GM21723 (cell line): ENCODE results near the gene EIF4E3.

Experiments used
- ATAC-seq: cut with Tn5 transposase; IDR thresholded peaks from one replicate; pipeline ENCODE4 v1.9.1; 2021; ENCODE audit warnings: mild to moderate bottlenecking, moderate library complexity; ENCODE audit not compliant: unreplicated experiment

Gene EIF4E3

DNA sequence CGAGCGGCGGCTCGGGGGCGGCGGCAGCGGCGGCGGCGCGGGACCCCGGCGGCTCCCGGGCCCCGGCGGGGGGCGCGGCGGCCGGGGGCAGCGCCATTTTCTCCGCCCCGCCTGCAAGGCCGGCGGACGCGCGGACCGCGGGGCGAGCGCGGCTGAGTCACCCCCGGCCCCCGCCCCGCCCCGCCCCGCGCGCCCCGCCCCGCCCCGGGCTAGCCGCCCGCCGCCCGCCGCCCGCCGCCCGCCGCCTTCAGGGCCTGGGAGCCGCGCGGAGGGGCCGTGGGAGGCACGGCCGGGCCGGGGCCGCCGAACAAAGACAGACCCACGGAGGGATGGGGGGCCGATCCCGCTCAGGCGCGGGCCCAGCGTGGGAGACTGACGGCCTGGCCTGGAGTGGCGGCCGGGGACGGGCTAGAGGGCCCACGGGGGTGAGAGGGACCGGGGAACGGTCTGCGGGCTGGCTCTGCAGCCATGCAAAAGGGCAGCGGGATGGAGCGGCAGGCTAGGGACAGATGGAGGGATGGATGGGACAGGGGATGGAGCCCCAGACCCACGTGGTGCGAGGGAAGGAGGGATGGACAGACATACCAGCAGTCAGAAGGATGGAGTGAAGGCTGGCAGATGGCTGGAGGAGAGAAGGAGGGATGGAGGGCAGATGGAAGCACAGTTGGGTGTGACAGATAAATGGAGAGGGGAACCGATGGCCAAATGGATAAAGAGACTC is at the start of gene EIF4E3:
EIF4E3 (minus strand) TSS at position 132 of the 721 bp plus-strand sequence; CDS start at position 97, 35 bp downstream.
- ATAC-seq, result peak; percentile 70

DNA sequence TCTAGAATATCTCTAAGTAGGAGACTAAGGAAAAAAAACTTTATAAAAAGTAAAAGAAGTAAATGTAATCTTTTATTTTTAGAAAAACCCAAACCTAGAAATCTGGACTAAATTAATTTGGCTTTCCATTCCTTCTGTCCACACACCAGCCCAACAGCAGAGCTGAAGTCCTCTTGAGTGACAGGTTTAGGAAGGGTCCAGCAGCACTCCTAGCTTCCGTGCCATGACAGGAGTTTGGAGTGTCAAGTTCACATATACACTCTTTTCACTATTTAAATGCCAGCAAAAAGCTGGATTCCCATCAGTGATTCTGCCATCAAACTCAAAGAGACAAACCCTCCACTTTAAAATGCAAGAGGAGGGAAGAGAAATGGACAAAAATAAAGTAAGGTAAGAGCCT is 46.7 kb upstream of the EIF4E3 start:
- no peak for ATAC-seq

DNA sequence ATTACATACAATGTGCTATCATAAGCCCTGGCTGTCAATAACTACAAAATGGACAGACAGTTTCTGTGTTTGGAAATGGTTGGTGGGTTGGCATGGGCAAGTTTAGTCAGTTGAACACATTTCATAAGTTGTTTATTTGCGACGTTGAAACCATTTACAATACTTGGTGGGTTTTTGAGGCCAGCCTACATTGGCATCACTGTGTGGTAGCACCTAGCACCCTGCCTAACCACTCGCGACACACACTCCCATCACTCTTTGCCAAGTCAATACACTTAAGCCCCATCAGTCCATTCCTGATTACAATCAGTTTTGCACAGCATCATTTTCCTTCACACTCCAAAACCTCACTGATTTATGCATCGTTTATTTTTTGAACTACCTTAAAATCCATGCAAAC is 45.9 kb upstream of the EIF4E3 start:
- ATAC-seq, result no peak

DNA sequence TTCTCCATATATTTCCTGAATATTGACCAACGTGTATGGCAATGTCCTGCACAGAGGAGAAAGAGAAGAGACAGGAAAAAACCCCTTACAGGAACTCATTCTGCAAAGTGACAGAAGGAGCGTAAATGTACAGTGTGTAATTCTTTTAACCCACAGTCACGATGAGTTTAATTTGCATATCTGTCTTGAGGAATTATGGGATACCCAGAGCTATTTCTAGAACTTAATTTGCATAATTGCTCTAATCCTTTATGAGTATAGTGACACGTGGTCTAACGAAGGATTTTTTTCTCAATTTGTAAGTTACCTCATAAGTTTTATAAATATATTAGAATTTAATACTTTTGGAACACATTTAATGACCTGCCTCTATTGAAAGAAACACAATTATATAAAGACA is 38.2 kb upstream of the EIF4E3 start:
- ATAC-seq, result no peak

DNA sequence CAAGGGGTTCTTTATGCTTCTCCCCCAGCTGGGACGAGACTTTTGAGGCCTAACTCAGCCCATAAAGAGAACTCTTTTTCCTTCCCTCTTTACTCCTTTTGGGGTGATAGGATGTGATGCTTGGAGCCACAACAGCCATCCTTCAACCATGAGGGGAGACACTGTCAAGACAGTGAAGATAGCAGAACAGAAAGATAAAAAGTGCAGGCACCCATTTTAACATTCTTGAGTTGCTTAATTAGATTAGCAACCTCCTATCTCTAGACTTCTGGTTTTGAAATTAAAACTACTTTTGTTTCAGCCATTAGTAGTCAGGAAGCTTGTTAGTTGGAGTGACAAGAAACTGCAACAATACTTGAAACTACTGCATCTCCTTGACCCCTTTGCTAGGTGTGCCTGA is 34.9 kb upstream of the EIF4E3 start:
- no peak for ATAC-seq

DNA sequence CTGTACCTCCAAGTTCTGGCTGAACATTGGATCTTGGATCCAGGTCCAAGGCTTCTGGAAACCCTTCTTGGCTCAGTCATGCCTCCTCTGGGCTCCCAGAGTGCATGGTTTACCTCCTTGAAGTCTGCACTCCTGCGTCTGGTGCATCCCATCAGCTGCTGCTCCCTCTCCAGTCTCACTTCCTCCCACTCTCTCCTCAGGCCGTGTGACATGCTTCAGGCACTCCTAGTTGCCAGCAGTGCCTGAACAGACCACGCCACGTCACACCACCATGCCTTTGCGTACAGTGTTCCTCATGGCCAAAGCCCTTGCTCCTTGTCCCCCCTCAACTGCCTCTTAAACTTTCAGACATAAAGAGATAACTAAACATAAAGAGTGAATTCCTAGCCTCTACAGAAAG is 34.2 kb upstream of the EIF4E3 start:
- ATAC-seq, result no peak

DNA sequence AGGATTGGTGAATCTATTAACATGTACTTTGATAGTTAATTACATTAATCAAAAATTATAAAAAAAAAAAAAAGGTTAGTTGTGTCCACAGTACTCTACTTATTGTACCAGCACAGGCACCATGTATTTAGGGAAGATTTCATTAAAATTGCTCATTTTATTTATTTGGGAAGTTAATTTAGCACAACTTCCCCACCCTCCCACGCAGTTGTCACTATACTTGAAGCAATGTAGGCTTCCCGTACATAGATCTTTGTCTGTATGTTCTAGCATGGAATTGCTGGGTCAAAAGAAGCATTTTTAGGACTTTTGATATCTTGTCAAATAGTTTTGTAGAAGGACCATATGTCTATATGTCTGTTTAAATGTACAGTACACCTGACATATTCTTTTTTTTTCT is 32.9 kb upstream of the EIF4E3 start:
- no peak for ATAC-seq

DNA sequence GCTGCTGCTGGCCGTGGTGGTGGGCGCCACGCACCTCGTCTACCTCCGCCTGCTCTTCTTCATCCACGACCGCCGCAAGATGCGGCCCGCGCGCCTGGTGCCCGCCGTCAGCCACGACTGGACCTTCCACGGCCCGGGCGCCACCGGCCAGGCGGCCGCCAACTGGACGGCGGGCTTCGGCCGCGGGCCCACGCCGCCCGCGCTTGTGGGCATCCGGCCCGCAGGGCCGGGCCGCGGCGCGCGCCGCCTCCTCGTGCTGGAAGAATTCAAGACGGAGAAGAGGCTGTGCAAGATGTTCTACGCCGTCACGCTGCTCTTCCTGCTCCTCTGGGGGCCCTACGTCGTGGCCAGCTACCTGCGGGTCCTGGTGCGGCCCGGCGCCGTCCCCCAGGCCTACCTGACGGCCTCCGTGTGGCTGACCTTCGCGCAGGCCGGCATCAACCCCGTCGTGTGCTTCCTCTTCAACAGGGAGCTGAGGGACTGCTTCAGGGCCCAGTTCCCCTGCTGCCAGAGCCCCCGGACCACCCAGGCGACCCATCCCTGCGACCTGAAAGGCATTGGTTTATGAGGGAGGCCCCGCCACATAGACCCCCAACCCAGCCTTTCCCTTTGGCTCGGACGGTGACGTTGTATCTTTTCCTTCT is 29.5 kb upstream of the EIF4E3 start:
- no peak for ATAC-seq

DNA sequence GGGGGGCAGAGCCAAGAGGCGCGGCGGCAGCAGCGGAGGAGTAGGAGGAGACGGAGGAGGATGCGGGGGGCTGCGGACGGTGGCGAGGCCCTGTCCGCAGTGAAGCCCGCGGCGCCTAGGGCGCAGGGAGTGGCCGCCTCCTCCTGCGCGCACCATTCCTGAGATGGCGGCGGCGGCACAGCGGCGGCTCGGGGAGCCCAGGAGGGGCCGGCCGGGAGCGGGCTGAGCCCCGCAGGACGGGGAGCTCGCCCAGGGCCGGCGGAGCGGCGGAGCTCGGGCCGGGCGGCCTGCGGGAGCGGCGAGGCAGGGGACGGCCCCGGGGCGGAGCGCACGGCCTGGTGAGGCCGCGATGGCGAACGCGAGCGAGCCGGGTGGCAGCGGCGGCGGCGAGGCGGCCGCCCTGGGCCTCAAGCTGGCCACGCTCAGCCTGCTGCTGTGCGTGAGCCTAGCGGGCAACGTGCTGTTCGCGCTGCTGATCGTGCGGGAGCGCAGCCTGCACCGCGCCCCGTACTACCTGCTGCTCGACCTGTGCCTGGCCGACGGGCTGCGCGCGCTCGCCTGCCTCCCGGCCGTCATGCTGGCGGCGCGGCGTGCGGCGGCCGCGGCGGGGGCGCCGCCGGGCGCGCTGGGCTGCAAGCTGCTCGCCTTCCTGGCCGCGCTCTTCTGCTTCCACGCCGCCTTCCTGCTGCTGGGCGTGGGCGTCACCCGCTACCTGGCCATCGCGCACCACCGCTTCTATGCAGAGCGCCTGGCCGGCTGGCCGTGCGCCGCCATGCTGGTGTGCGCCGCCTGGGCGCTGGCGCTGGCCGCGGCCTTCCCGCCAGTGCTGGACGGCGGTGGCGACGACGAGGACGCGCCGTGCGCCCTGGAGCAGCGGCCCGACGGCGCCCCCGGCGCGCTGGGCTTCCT is 28.8 kb upstream of the EIF4E3 start, which contains the start of gene GPR27:
GPR27 (plus strand) TSS at position 155 of the 909 bp plus-strand sequence; CDS start at position 350, 195 bp downstream.
- ATAC-seq, result no peak

DNA sequence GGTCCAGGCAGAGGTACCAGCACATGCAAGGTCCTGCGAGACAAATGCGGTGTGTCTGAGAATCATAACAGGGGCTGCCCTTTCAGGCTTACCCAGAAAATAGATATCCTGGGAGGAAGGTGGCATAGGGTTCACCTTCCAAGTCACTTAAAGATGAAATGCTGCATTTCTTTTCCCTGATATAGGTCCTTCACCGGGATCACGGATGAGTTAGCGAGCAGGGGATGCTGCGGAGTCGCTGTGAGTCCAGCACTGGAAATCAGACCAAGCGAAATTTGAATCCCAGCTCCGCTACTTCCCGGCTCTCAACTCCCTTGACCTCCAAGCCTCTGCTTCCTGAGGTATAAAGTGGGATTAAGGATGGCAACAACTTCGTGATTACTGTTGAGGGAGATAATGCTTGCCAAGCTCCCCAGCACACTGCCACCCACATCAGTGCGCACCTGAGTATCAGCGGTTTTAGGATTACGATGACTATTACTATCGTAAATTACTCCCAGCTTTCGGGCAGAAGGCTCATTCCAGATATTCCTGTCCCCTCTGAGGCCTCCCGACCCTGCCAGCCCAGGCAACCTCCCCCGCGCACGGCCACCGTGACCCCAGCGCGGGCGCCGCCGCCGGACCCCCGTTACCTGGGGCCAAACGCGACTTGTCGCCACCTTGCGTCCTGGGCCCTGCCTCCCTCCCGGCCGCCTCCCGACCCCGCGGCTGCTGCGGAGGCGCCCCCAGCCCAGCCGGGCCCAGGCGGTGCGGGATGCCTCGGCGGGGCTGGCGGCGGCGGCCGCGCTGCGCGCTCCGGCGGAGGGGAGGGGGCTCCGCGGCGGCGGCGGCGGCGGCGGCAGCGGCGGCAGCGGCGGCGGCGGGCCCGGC is 27.9 kb upstream of the EIF4E3 start:
- no peak for ATAC-seq

DNA sequence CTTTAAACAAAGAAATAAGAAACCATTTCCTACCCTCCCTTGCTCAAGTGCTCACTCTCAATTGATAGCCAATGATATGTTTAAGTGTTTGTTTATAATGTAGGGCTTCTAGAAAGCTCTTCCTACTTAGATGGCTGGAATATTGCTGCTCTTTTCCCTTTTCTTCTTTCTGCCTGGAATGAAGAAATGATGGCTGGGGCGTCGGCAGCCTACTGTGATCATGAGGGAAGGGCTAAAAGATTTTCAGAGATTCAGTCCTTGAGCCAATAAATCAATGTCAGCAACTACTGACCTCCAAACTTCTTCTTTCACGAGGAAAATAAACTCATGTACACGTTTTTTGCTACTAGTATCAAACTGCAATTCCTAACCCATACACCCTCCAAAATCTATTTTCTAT is 26.4 kb upstream of the EIF4E3 start:
- ATAC-seq, result no peak

DNA sequence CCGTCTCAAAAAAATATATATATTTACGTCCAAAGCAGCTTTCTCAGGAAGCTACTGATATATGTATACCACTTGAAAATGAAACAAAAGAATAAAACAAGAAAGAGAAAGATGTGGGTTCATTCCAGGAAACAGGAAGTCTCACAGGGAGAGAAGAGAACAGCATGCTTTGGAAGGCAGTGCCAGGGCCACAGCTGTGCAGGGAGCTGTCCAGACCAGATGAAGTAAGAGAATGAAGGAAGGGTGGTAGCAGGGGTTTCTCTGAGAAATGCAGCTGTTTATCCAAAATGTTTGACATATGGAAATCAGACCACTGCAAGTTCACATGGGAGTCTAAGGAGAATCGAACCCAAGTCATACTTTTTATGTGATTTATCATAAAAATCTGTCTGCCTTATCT is 19.5 kb upstream of the EIF4E3 start:
- no peak for ATAC-seq

DNA sequence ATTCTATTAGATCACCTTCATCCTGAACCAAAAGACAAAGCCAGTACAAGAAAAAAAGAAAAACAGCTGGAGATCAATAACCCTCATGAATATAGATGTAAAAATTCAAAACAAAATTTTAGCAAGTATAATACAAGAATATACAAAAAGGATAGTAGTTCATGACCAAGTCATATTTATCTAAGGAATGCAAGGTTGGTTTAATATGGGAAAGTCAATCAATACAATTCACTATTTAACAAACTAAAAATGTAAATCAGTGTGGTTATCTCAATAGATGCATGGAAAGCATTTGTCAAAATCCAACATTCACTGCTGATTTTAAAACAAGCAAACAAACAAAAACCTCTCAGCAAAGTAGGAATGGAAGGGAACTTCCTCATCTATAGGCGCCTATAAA is 17.4 kb upstream of the EIF4E3 start:
- no peak for ATAC-seq

DNA sequence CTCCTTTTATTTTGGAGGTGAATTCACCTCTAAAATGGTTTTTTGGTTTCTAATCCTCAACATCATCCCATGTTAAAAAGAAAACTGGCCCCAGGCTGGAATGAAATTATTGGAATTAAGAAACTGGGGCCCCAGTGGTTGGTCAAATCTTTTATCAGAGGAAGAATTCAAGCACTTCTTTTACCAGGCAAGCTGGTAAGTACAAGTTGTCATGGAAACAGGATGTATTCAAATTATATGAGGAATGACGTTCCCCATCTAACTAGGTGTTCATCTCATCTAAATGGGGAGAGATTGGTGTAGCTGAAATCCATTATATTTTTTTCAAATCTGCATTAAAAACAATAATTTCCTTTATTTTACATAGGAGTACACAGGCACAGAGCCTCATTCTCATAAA is 9.7 kb upstream of the EIF4E3 start:
- no peak for ATAC-seq

DNA sequence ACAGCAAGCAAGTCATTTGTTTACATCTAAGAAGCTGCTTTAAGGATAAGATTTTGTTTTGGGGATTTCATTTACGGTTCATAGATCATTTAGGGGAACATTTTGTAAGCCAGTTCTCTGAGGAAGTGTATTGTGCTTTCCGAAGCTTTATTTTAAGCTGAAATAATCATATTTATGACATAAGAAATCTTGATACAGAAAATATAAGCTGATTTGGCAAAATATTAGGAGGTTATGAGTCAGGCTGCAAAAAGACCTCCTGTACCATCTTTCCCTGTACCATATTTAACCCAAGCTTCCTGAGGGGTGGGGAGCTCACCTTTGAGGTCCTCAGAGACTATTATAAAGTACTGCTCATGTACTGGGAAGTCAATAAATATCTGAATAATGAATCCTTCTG is 8.1 kb upstream of the EIF4E3 start:
- no peak for ATAC-seq

DNA sequence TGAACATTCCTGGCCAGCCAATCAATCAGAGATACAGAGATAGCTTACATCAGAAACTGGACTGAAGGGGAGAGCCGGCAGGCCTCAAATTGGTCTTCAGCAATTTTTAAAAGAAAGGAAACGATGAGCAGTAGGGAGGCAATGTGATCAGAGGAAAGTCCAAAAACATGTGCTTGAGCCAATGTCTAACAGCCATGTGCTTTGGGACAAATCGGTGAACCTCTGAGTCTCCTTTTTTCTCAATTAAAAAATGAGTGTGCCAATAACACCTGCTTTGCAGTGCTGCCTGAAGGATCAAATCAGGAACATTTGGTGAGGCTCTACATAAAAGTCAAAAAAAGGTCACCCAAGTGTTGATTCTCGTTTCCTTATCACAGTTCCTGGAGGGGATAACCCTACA is 7.4 kb upstream of the EIF4E3 start:
- no peak for ATAC-seq

DNA sequence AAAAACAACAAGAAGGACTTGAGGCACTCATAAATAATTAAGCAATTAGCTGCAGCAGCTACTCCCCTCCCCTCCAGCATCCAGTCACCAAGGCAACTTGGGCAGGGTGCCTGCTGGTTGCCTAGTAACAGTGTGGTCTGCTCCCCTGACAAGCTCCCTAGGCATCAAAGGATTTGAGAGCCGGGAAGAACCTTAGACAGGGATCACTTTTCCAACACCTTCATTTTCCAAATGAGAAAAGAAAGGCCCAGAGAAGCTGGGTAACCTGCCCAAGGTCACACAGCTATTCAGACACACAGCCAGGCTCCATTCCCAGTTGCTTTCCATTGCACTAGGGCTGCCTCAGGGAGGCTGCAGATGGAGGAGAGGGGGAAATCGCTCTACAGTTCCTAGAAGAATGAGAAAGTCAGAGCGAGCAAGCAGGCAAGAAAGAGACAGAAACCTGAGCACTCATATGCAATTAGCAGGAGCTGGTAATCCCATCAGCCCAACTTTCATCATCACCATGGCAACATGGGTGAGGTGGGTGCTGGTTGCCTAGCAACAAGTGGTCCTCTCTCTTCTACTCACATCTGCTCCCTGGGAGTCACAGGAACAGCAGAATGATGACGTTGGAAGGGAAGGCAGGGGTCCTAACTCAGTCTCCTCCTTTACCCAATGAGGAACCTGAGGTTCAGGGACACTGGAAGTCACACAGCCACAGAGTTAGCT is 3.6 kb upstream of the EIF4E3 start:
- no peak for ATAC-seq

DNA sequence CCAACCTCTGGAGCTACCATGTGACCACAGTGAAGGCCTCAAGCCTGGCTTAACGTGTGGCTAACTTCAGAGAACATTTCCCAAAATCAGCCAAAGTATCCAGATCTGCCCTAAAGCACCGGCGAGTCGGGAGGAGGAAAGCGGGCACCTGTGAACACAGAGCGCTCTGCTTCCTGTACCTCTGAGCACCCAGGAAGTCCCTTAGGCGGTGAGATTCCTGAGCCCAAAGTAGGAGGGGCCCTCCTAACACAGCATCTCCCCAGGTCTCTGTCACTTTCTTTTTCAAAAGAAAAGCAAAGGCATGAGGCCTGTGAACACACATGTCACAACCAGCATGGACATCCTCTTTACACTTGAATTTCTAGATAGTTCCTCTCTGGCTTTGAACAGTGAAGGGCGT is 944 bp upstream of the EIF4E3 start:
- ATAC-seq, result no peak

DNA sequence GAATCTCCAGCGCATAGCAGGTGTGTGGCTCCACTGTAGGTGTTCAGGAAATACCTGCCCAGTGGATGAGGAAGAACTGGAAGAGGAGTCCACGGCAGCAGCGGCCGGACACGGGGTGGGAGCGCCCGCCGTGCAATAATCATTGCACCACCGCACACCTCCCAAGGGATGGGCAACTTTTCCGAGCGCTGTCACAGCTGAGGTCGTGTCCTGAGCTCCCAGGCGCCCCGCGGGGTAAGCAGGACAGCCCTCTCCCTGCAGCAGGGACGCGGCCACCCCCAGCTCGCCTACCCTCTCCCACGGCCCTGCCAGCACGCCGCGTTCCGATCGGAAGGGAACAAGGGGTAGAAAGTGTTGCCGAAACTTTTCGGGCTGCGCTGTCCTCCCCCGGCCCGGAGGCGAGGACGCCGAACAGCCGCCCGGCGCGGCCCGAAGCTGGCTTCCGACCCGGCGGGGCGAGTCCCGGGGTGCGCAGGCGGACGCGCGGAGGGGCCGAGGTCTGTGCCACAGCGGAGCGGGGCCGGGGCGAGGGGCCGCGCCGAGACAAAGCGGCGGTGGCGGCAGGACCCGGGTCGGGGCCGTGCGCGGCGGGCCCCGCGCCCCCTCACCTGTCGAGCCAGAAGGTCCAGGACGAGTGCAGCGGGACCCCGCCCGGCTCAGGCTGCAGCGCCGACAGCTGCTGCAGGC is 475 bp downstream of the EIF4E3 start:
- ATAC-seq, result peak; percentile 55

DNA sequence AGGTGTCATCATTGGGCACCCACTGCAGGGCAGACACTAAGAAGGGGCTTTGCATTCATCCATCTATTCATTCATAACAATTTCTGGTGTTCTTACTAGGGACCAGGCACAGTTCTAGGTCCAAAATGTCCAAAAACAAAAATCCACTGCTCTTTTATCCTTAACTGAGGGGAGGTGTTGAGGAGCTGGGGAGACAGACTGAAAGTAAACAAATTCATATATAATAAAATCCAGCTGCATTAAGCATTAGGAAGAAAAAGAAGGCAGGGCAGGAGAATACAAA is 1.1 kb downstream of the EIF4E3 start:
- no peak for ATAC-seq
